Measurements from ENCODE around the gene GAS1. TPM values are rescaled to one million over a fixed set of nuclear protein-coding genes. Genes with fewer than 3 reads are reported as not detected.

Gene GAS1
- total RNA-seq, 1 experiment from 2014 or later: 57.5 TPM

DNA sequence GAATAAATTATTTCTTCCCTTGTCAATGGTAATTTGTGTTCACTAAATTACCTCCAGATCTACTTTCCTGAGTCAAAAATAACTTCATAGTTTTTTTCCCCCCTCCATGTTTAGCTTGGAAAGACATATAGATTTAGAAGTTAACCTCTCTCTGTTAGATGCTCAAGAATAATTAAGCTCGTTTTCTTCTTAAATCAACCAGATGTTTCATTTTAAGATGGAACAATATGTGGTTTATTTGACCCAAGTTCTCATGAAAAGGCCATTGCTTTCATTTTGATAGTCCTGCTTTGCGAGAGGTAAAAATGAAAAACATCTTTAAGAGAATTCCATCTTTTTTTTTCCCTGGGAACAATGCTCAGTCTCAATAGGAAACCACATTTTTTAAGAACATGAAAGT is 27.7 kb upstream of the GAS1 start:
- TF ChIP-seq CTCF (conservative IDR thresholded peaks at IDR 0.05; ENCODE audit: low read depth, low read length) (no peak), EZH2 (IDR thresholded peaks at IDR 0.05; ENCODE audit: borderline replicate concordance, low read depth, low read length, poor library complexity, severe bottlenecking) (no peak)
- Histone ChIP-seq H3K27ac (ENCODE audit: low read depth, low read length, poor library complexity, severe bottlenecking) (no peak overlapping the region), H3K9me3 (ENCODE audit: low read depth, low read length, poor library complexity, severe bottlenecking) (no peaks in the 10 kb centered on the region), H3K4me3 (ENCODE audit: low read depth, low read length, poor library complexity, severe bottlenecking) (no peak overlapping the region), H3K36me3 (ENCODE audit: insufficient read depth, low read length, poor library complexity, severe bottlenecking) (no peaks in the 10 kb centered on the region), H3K4me1 (ENCODE audit: insufficient read depth, low read length, poor library complexity, severe bottlenecking) (peaks cover 10% of the 10 kb centered on the region), H3K27me3 (replicated peaks; ENCODE audit: insufficient read depth, low read depth, low read length, poor library complexity) (no peaks in the 10 kb centered on the region)
- intact Hi-C loops (cut with micrococcal nuclease; ENCODE audit: unreplicated experiment): no loop called here
- ChIA-PET CTCF (no interaction called here), POLR2A (ENCODE audit: low non-redundant PET) (no interaction called here)
- no TSS peak for BruUV-seq (replicated peaks)
- DNase-seq (ENCODE audit: low spot score): no peak

- no peaks in the 10 kb centered on the region for H3K27me3 ChIP-seq (replicated peaks; ENCODE audit: insufficient read depth, low read depth, low read length, poor library complexity)
- 0 out of 2 replicates have a peak, but pooled peaks have one; percentile 23 for TF ChIP-seq CTCF (conservative IDR thresholded peaks at IDR 0.05; ENCODE audit: low read depth, low read length)
- TF ChIP-seq EZH2 (IDR thresholded peaks at IDR 0.05; ENCODE audit: borderline replicate concordance, low read depth, low read length, poor library complexity, severe bottlenecking): no peak
- intact Hi-C loops (cut with micrococcal nuclease; ENCODE audit: unreplicated experiment): no loop called here
- no peaks in the 10 kb centered on the region for H3K36me3 ChIP-seq (ENCODE audit: insufficient read depth, low read length, poor library complexity, severe bottlenecking)
- ChIA-PET CTCF (no interaction called here), POLR2A (ENCODE audit: low non-redundant PET) (no interaction called here)
- H3K9me3 ChIP-seq (ENCODE audit: low read depth, low read length, poor library complexity, severe bottlenecking): no peaks in the 10 kb centered on the region
- H3K4me3 ChIP-seq (ENCODE audit: low read depth, low read length, poor library complexity, severe bottlenecking): no peak overlapping the region
- DNase-seq (ENCODE audit: low spot score): no peak
- no TSS peak for BruUV-seq (replicated peaks)
- no peak overlapping the region for H3K27ac ChIP-seq (ENCODE audit: low read depth, low read length, poor library complexity, severe bottlenecking)
- peaks cover 10% of the 10 kb centered on the region for H3K4me1 ChIP-seq (ENCODE audit: insufficient read depth, low read length, poor library complexity, severe bottlenecking)
These were observed 27.1 kb upstream of the GAS1 start for GRCh38 chr9:86974421-86974820.

DNA sequence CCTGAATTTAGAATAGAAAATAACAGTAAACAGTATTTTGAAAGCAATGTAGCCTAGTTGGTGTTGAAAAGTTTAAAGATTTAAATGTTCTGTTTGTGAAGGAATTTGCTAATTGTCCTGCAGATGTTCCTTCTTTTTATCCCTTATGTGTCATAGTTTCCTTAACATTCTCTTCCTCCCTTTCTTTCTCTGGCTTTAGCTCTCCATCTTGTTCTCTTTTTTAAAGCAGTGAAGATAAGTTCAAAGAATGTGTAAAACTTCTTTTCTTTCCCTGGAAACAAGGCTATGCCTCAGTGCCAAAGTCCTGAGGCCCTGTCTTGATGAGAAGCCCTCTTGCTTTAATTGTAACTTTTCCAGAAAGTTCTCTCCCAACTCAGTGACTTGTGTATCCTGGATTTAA is 24.4 kb upstream of the GAS1 start:
- H3K4me3 ChIP-seq (ENCODE audit: low read depth, low read length, poor library complexity, severe bottlenecking): no peak overlapping the region
- no peaks in the 10 kb centered on the region for H3K27me3 ChIP-seq (replicated peaks; ENCODE audit: insufficient read depth, low read depth, low read length, poor library complexity)
- H3K9me3 ChIP-seq (ENCODE audit: low read depth, low read length, poor library complexity, severe bottlenecking): no peaks in the 10 kb centered on the region
- intact Hi-C loops (cut with micrococcal nuclease; ENCODE audit: unreplicated experiment): no loop called here
- DNase-seq (ENCODE audit: low spot score): no peak
- no peak for TF ChIP-seq CTCF (conservative IDR thresholded peaks at IDR 0.05; ENCODE audit: low read depth, low read length)
- no peak for TF ChIP-seq EZH2 (IDR thresholded peaks at IDR 0.05; ENCODE audit: borderline replicate concordance, low read depth, low read length, poor library complexity, severe bottlenecking)
- ChIA-PET POLR2A (ENCODE audit: low non-redundant PET) (no interaction called here), CTCF (no interaction called here)
- no peaks in the 10 kb centered on the region for H3K4me1 ChIP-seq (ENCODE audit: insufficient read depth, low read length, poor library complexity, severe bottlenecking)
- no TSS peak for BruUV-seq (replicated peaks)
- no peaks in the 10 kb centered on the region for H3K36me3 ChIP-seq (ENCODE audit: insufficient read depth, low read length, poor library complexity, severe bottlenecking)
- H3K27ac ChIP-seq (ENCODE audit: low read depth, low read length, poor library complexity, severe bottlenecking): no peak overlapping the region
